Activated T-helper 1 cell treated with anti-CD3 and anti-CD28 coated beads, Interleukin-12 subunit alpha, Interleukin-12 subunit beta, Interleukin-2, Interleukin-4 antibody, amounts not matched to agents 30 ng/mL and 10 ng/mL and 1 ng/mL, durations not matched to agents 14 hours and 24 hours and 36 hours (primary cell): ENCODE measurements around the gene SH2D6. TPM values are rescaled to one million over a fixed set of nuclear protein-coding genes. Genes with fewer than 3 reads are reported as not detected.
"Not testable (repeated sequence)": the region's sequence is repeated elsewhere in the genome, so short reads cannot be mapped to it uniquely, and the experiment has no call there.

Experiments used
- DNase-seq: peaks from one replicate; pipeline ENCODE4 v3.0.0; 2021; ENCODE audit warnings: low spot score
- H3K27ac Mint-ChIP-seq: one replicate; pipeline ENCODE4 v1.8.0; 2021; ENCODE audit warnings: mild to moderate bottlenecking, mixed read lengths
- H3K27me3 Mint-ChIP-seq: one replicate; pipeline ENCODE4 v1.8.0; 2022; ENCODE audit warnings: mild to moderate bottlenecking, moderate library complexity, mixed read lengths; ENCODE audit not compliant: insufficient read depth
- H3K36me3 Mint-ChIP-seq: one replicate; pipeline ENCODE4 v1.8.0; 2021; ENCODE audit warnings: low read depth, mixed read lengths
- H3K4me1 Mint-ChIP-seq: one replicate; pipeline ENCODE4 v1.8.0; 2021; ENCODE audit warnings: low read depth, mixed read lengths
- H3K4me3 Mint-ChIP-seq: one replicate; pipeline ENCODE4 v1.8.0; 2021; ENCODE audit warnings: mild to moderate bottlenecking, moderate library complexity, mixed read lengths
- H3K9me3 Mint-ChIP-seq: one replicate; pipeline ENCODE4 v1.8.0; 2021; ENCODE audit warnings: mixed read lengths
- intact Hi-C: fragments of 100-400 bp; cut with micrococcal nuclease; formaldehyde crosslinking; loops from one replicate; pipeline ENCODE4 v1.15.1; 2024
- total RNA-seq: library from RNA; stranded (reverse); gene quantifications from 2 replicates; pipeline ENCODE4 v1.2.3, GENCODE V29; 2022

SH2D6 gene
- total RNA-seq, 1 donor from 2014 or later = 0.70 TPM

DNA sequence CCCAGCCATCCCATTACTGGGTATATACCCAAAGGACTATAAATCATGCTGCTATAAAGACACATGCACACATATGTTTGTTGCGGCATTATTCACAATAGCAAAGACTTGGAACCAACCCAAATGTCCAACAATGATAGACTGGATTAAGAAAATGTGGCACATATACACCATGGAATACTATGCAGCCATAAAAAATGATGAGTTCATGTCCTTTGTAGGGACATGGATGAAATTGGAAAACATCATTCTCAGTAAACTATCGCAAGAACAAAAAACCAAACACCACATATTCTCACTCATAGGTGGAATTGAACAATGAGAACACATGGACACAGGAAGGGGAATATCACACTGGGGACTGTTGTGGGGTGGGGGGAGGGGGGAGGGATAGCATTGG lies 66.1 kb downstream of the SH2D6 start:
- intact Hi-C loops, H3K9me3 Mint-ChIP-seq, H3K4me1 Mint-ChIP-seq, H3K27me3 Mint-ChIP-seq, H3K4me3 Mint-ChIP-seq, DNase-seq, H3K36me3 Mint-ChIP-seq, H3K27ac Mint-ChIP-seq: not testable (repeated sequence)

DNA sequence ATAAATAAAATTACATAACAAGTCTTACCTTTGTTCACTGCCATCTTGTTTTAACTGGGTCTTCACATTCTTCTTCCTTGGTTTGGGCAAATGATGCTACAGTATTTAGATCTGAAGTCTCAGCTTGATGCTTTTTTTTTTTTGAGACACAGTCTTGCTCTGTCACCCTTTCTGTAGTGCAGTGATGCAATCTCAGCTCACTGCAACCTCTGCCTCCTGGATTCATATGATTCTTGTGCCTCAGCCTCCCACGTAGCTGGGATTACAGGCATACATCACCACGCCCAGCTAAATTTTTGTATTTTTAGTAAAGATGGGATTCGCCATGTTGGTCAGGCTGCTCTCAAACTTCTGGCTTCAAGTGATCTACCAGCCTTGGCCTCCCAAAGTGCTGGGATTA lies 67.3 kb downstream of the SH2D6 start:
- no peak for DNase-seq
- no peaks in the 10 kb centered on the region for H3K9me3 Mint-ChIP-seq
- no peak overlapping the region for H3K27ac Mint-ChIP-seq
- peaks cover 1% of the 10 kb centered on the region for H3K36me3 Mint-ChIP-seq
- H3K4me1 Mint-ChIP-seq = no peaks in the 10 kb centered on the region
- H3K4me3 Mint-ChIP-seq = no peak overlapping the region
- H3K27me3 Mint-ChIP-seq = peaks cover 6% of the 10 kb centered on the region
- intact Hi-C loops = no loop called here

Other genes starting within 250 kb of the SH2D6 start
- 102 and 104 TPM in 2 replicates for gene TGOLN2, start 90.7 kb upstream of the SH2D6 start, total RNA-seq
- 23.4 and 25.9 TPM in 2 replicates for gene RETSAT, start 64.2 kb upstream of the SH2D6 start, total RNA-seq
- gene ELMOD3, start 63.9 kb upstream of the SH2D6 start, total RNA-seq = 13.8 and 15.9 TPM in 2 replicates
- gene CAPG, start 8.3 kb upstream of the SH2D6 start, total RNA-seq = 35.5 and 38.2 TPM in 2 replicates
- gene MAT2A, start 120.5 kb downstream of the SH2D6 start, total RNA-seq = 461 and 480 TPM in 2 replicates
- 26.2 and 28.3 TPM in 2 replicates for gene GGCX, start 142.8 kb downstream of the SH2D6 start, total RNA-seq
- 86.1 and 89.6 TPM in 2 replicates for gene VAMP8, start 158.9 kb downstream of the SH2D6 start, total RNA-seq
- gene VAMP5, start 165.7 kb downstream of the SH2D6 start, total RNA-seq = 31.7 and 40.0 TPM in 2 replicates
- 111 and 116 TPM in 2 replicates for gene RNF181, start 177.0 kb downstream of the SH2D6 start, total RNA-seq
- gene TMEM150A, start 184.0 kb downstream of the SH2D6 start, total RNA-seq = 7.0 and 8.9 TPM in 2 replicates
- 36.3 and 36.7 TPM in 2 replicates for gene C2orf68, start 193.4 kb downstream of the SH2D6 start, total RNA-seq
- gene USP39, start 197.5 kb downstream of the SH2D6 start, total RNA-seq = 90.2 and 93.1 TPM in 2 replicates
- not detected in 2 replicates for gene SFTPB, start 249.5 kb downstream of the SH2D6 start, total RNA-seq